Measurements from ENCODE around the gene PLA2G4D.
"Not testable (repeated sequence)": the region's sequence is repeated elsewhere in the genome, so short reads cannot be mapped to it uniquely, and the experiment has no call there.

The PLA2G4D gene

GRCh38 chr15:42108189-42108588 is 13.8 kb upstream of the PLA2G4D start:
- H3K27ac Mint-ChIP-seq = no peak overlapping the region
- H3K27me3 Mint-ChIP-seq = peaks cover 31% of the 10 kb centered on the region
- peaks cover 8% of the 10 kb centered on the region for H3K4me1 Mint-ChIP-seq (ENCODE audit: low read depth)
- H3K36me3 Mint-ChIP-seq (ENCODE audit: low read depth) = no peaks in the 10 kb centered on the region
- no peaks in the 10 kb centered on the region for H3K9me3 Mint-ChIP-seq
- H3K4me3 Mint-ChIP-seq = no peak overlapping the region

GRCh38 chr15:42107473-42107872 is 13.1 kb upstream of the PLA2G4D start:
- H3K27ac Mint-ChIP-seq = no peak overlapping the region
- H3K4me1 Mint-ChIP-seq (ENCODE audit: low read depth) = peaks cover 8% of the 10 kb centered on the region
- H3K27me3 Mint-ChIP-seq = peaks cover 29% of the 10 kb centered on the region
- H3K36me3 Mint-ChIP-seq (ENCODE audit: low read depth) = no peaks in the 10 kb centered on the region
- no peak overlapping the region for H3K4me3 Mint-ChIP-seq
- no peaks in the 10 kb centered on the region for H3K9me3 Mint-ChIP-seq

GRCh38 chr15:42106288-42106687 is 11.9 kb upstream of the PLA2G4D start:
- Mint-ChIP-seq H3K4me3 (no peak overlapping the region), H3K4me1 (ENCODE audit: low read depth) (peaks cover 8% of the 10 kb centered on the region), H3K9me3 (no peaks in the 10 kb centered on the region), H3K27me3 (peaks cover 27% of the 10 kb centered on the region), H3K27ac (no peak overlapping the region), H3K36me3 (ENCODE audit: low read depth) (no peaks in the 10 kb centered on the region)

GRCh38 chr15:42104095-42104891 is 9.9 kb upstream of the PLA2G4D start:
- Mint-ChIP-seq H3K27me3 (peaks cover 21% of the 10 kb centered on the region), H3K27ac (no peak overlapping the region), H3K4me3 (no peak overlapping the region), H3K9me3 (no peaks in the 10 kb centered on the region), H3K4me1 (ENCODE audit: low read depth) (peaks cover 8% of the 10 kb centered on the region), H3K36me3 (ENCODE audit: low read depth) (no peaks in the 10 kb centered on the region)

- no peak overlapping the region for H3K4me3 Mint-ChIP-seq
- no peaks in the 10 kb centered on the region for H3K9me3 Mint-ChIP-seq
- H3K27me3 Mint-ChIP-seq = peaks cover 9% of the 10 kb centered on the region
- no peak overlapping the region for H3K27ac Mint-ChIP-seq
- H3K4me1 Mint-ChIP-seq (ENCODE audit: low read depth) = peaks cover 6% of the 10 kb centered on the region
- no peaks in the 10 kb centered on the region for H3K36me3 Mint-ChIP-seq (ENCODE audit: low read depth)
These were observed 8.4 kb upstream of the PLA2G4D start for GRCh38 chr15:42102646-42103235.

GRCh38 chr15:42101861-42102260 is 7.5 kb upstream of the PLA2G4D start:
- Mint-ChIP-seq H3K27me3 (peaks cover 3% of the 10 kb centered on the region), H3K4me3 (no peak overlapping the region), H3K36me3 (ENCODE audit: low read depth) (no peaks in the 10 kb centered on the region), H3K27ac (no peak overlapping the region), H3K9me3 (no peaks in the 10 kb centered on the region), H3K4me1 (ENCODE audit: low read depth) (no peaks in the 10 kb centered on the region)

GRCh38 chr15:42100021-42100800 is 5.8 kb upstream of the PLA2G4D start:
- no peaks in the 10 kb centered on the region for H3K4me1 Mint-ChIP-seq (ENCODE audit: low read depth)
- H3K27ac Mint-ChIP-seq = peak overlapping the region; percentile 23
- no peaks in the 10 kb centered on the region for H3K36me3 Mint-ChIP-seq (ENCODE audit: low read depth)
- no peaks in the 10 kb centered on the region for H3K9me3 Mint-ChIP-seq
- H3K27me3 Mint-ChIP-seq = no peaks in the 10 kb centered on the region
- H3K4me3 Mint-ChIP-seq = no peak overlapping the region

GRCh38 chr15:42097018-42097417 is 2.7 kb upstream of the PLA2G4D start:
- Mint-ChIP-seq H3K4me3 (no peak overlapping the region), H3K27ac (no peak overlapping the region), H3K27me3 (no peaks in the 10 kb centered on the region), H3K4me1 (ENCODE audit: low read depth) (no peaks in the 10 kb centered on the region), H3K36me3 (ENCODE audit: low read depth) (no peaks in the 10 kb centered on the region), H3K9me3 (no peaks in the 10 kb centered on the region)

GRCh38 chr15:42093966-42094365 is 396 bp downstream of the PLA2G4D start:
- no peaks in the 10 kb centered on the region for H3K4me1 Mint-ChIP-seq (ENCODE audit: low read depth)
- H3K27ac Mint-ChIP-seq = no peak overlapping the region
- no peak overlapping the region for H3K4me3 Mint-ChIP-seq
- no peaks in the 10 kb centered on the region for H3K36me3 Mint-ChIP-seq (ENCODE audit: low read depth)
- H3K27me3 Mint-ChIP-seq = no peaks in the 10 kb centered on the region
- H3K9me3 Mint-ChIP-seq = no peaks in the 10 kb centered on the region

GRCh38 chr15:42092398-42093318 is 1.7 kb downstream of the PLA2G4D start:
- Mint-ChIP-seq H3K9me3 (no peaks in the 10 kb centered on the region), H3K4me1 (ENCODE audit: low read depth) (no peaks in the 10 kb centered on the region), H3K4me3 (no peak overlapping the region), H3K36me3 (ENCODE audit: low read depth) (no peaks in the 10 kb centered on the region), H3K27me3 (no peaks in the 10 kb centered on the region), H3K27ac (no peak overlapping the region)

GRCh38 chr15:42091753-42092397 is 2.5 kb downstream of the PLA2G4D start:
- H3K4me3 Mint-ChIP-seq; H3K27me3 Mint-ChIP-seq; H3K9me3 Mint-ChIP-seq; H3K27ac Mint-ChIP-seq; H3K4me1 Mint-ChIP-seq (ENCODE audit: low read depth); H3K36me3 Mint-ChIP-seq (ENCODE audit: low read depth): not testable (repeated sequence)

- no peaks in the 10 kb centered on the region for H3K27me3 Mint-ChIP-seq
- H3K9me3 Mint-ChIP-seq = no peaks in the 10 kb centered on the region
- no peaks in the 10 kb centered on the region for H3K4me1 Mint-ChIP-seq (ENCODE audit: low read depth)
- H3K4me3 Mint-ChIP-seq = no peak overlapping the region
- H3K36me3 Mint-ChIP-seq (ENCODE audit: low read depth) = no peaks in the 10 kb centered on the region
- H3K27ac Mint-ChIP-seq = no peak overlapping the region
These were observed 3.6 kb downstream of the PLA2G4D start for GRCh38 chr15:42090781-42091180.

GRCh38 chr15:42090370-42090769 is 4.0 kb downstream of the PLA2G4D start:
- Mint-ChIP-seq H3K9me3 (no peaks in the 10 kb centered on the region), H3K4me1 (ENCODE audit: low read depth) (no peaks in the 10 kb centered on the region), H3K36me3 (ENCODE audit: low read depth) (no peaks in the 10 kb centered on the region), H3K27me3 (no peaks in the 10 kb centered on the region), H3K27ac (no peak overlapping the region), H3K4me3 (no peak overlapping the region)

GRCh38 chr15:42089942-42090341 is 4.4 kb downstream of the PLA2G4D start:
- no peak overlapping the region for H3K4me3 Mint-ChIP-seq
- no peaks in the 10 kb centered on the region for H3K27me3 Mint-ChIP-seq
- no peaks in the 10 kb centered on the region for H3K4me1 Mint-ChIP-seq (ENCODE audit: low read depth)
- no peaks in the 10 kb centered on the region for H3K9me3 Mint-ChIP-seq
- no peak overlapping the region for H3K27ac Mint-ChIP-seq
- H3K36me3 Mint-ChIP-seq (ENCODE audit: low read depth) = no peaks in the 10 kb centered on the region

All from stimulated activated naive CD8-positive, alpha-beta T cell treated with anti-CD3 and anti-CD28 coated beads, Interleukin-15, Interleukin-2, amounts not matched to agents 100 ng/mL and 50 ng/mL, for 24 hours (primary cell).